Measurements from ENCODE around the gene ASB18. TPM values are rescaled to one million over a fixed set of nuclear protein-coding genes. Genes with fewer than 3 reads are reported as not detected.

Gene ASB18
- total and polyA plus RNA-seq, 10 donors, result not detected

GRCh38 chr2:236161531-236161930, 102.7 kb downstream of the ASB18 start:
- WGBS, 5 donors, result 62 to 73% (median 67%) methylated on average over 9 to 12 of the region's 12 CpGs
- Histone ChIP-seq H3K36me3 (no peaks in the 10 kb centered on the region), H3K27me3 (replicated peaks in 1 of 7) (peaks cover 9 to 100% (median 82%) of the 10 kb centered on the region in 7 donors), H3K9me3 (no peaks in the 10 kb centered on the region), H3K27ac (no peak overlapping the region), H3K4me3 (no peak overlapping the region), H3K4me1 (peaks cover 10 to 51% (median 33%) of the 10 kb centered on the region in 6 donors)
- TF ChIP-seq POLR2AphosphoS5 (IDR thresholded peaks at IDR 0.05) (no peak), POLR2A (IDR thresholded peaks at IDR 0.05) (no peak)
- TF ChIP-seq, protein P1, sequence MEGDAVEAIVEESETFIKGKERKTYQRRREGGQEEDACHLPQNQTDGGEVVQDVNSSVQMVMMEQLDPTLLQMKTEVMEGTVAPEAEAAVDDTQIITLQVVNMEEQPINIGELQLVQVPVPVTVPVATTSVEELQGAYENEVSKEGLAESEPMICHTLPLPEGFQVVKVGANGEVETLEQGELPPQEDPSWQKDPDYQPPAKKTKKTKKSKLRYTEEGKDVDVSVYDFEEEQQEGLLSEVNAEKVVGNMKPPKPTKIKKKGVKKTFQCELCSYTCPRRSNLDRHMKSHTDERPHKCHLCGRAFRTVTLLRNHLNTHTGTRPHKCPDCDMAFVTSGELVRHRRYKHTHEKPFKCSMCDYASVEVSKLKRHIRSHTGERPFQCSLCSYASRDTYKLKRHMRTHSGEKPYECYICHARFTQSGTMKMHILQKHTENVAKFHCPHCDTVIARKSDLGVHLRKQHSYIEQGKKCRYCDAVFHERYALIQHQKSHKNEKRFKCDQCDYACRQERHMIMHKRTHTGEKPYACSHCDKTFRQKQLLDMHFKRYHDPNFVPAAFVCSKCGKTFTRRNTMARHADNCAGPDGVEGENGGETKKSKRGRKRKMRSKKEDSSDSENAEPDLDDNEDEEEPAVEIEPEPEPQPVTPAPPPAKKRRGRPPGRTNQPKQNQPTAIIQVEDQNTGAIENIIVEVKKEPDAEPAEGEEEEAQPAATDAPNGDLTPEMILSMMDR (IDR thresholded peaks at IDR 0.05 in 8 of 11, conservative IDR thresholded peaks at IDR 0.05 in 3 of 11), result no peak
- intact Hi-C loops (cut with DNase I; ENCODE audit: low total_unique reads), result no loop called here
- DNase-seq, result peak; percentile 58

DNA sequence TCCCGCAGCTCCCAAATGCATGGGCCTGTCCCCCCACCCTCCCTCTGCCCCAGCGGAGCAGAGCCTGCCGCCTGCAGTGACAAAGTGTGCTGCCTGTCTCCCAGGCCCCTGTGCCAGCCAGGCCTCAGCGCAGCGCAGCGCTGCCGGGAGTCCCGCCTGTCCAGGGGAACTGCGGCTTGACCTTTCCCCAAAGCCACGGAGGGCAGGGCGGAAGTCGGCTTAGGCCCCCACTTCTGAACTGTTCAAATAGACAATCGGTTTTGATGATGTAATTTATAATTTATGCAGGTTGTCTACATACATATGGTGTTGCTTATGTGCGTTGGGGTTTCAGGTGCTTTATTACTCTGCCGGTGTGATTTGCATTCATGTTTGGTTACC, 103.1 kb downstream of the ASB18 start:
- WGBS, 5 donors, result 27 to 56% (median 37%) methylated on average over 9 to 15 of the region's 15 CpGs
- H3K4me1 ChIP-seq, result peaks cover 8 to 46% (median 29%) of the 10 kb centered on the region in 6 donors
- H3K9me3 ChIP-seq, result no peaks in the 10 kb centered on the region
- intact Hi-C loops (cut with DNase I; ENCODE audit: low total_unique reads), result no loop called here
- H3K27me3 ChIP-seq (replicated peaks in 1 of 7), result peaks cover 9 to 100% (median 77%) of the 10 kb centered on the region in 7 donors
- no peaks in the 10 kb centered on the region for H3K36me3 ChIP-seq
- no peak overlapping the region for H3K27ac ChIP-seq
- no peak overlapping the region for H3K4me3 ChIP-seq
- no peak for TF ChIP-seq POLR2A (IDR thresholded peaks at IDR 0.05)
- TF ChIP-seq POLR2AphosphoS5 (IDR thresholded peaks at IDR 0.05), result no peak
- TF ChIP-seq, protein P1 (IDR thresholded peaks at IDR 0.05 in 8 of 11, conservative IDR thresholded peaks at IDR 0.05 in 3 of 11), result no peak
- DNase-seq, result no peak

DNA sequence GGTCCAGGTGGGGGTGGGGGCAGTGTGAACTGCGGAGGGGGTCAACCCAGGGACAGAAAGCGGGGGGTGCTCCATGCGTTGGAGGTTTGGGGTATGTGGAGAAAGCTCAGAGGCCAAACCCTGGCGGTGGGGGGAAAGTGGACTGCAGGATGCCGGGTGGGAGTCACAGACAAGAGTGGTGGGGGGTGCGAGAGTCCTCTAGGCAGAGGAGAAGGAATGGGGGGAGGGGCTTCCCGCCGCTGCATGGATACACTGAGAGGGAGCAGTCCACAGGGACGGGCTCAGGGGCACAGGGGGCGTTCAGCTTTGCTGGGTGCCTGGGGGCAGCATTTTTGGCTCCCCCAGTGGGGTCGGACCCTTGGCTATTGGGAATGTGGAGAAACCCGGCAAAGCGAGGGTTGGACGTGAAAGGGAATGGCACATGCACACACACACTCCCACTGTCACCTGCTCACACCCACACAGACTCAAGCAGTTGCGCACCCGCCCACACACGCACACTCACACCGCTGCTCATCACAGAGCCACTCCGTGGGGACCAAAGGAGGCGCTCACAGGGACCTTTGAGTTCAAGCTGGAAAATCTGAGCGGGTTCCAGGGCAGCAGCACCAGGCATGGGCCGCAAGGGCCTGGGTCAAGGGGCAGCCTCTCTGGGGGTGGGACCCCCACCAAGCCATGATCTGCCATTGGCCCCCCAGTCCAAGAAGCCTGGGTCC, 103.7 kb downstream of the ASB18 start:
- no peak overlapping the region for H3K27ac ChIP-seq
- H3K4me1 ChIP-seq, result peaks cover 6 to 41% (median 27%) of the 10 kb centered on the region in 6 donors
- no peaks in the 10 kb centered on the region for H3K36me3 ChIP-seq
- H3K27me3 ChIP-seq (replicated peaks in 1 of 7), result peaks cover 4 to 100% (median 72%) of the 10 kb centered on the region in 7 donors
- no peaks in the 10 kb centered on the region for H3K9me3 ChIP-seq
- no peak for TF ChIP-seq POLR2AphosphoS5 (IDR thresholded peaks at IDR 0.05)
- TF ChIP-seq, protein P1 (IDR thresholded peaks at IDR 0.05 in 8 of 11, conservative IDR thresholded peaks at IDR 0.05 in 3 of 11), result no peak
- TF ChIP-seq POLR2A (IDR thresholded peaks at IDR 0.05), result no peak
- DNase-seq, result peak; percentile 66
- intact Hi-C loops (cut with DNase I; ENCODE audit: low total_unique reads), result no loop called here
- H3K4me3 ChIP-seq, result no peak overlapping the region
- WGBS, 5 donors, result 19 to 36% (median 25%) methylated on average over 21 to 22 of the region's 22 CpGs

DNA sequence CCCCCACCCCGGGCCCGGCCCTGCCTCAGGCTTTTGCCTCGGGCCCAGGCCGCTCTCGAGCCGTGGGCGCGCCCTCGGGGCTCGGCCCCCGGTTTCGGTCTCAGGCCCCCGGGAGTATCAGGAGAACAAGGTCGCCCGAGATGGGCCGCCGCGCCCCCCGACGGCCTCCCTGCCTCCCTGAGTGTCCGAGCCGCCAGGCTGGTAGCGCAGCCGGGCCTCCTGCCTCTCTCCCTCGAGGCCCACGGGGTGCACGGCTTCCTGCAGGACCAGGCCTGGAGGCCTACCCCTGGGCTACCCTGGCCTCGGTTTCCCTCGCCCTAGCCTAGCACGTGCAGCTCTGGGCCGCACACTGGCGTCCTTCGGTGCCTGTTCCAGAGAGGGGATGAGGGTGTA, 104.4 kb downstream of the ASB18 start:
- TF ChIP-seq, protein P1 (IDR thresholded peaks at IDR 0.05 in 8 of 11, conservative IDR thresholded peaks at IDR 0.05 in 3 of 11), result no peak
- no peak for TF ChIP-seq POLR2AphosphoS5 (IDR thresholded peaks at IDR 0.05)
- TF ChIP-seq POLR2A (IDR thresholded peaks at IDR 0.05), result no peak
- Histone ChIP-seq H3K27me3 (replicated peaks in 1 of 7) (peaks cover 4 to 95% (median 64%) of the 10 kb centered on the region in 7 donors), H3K36me3 (no peaks in the 10 kb centered on the region), H3K4me3 (no peak overlapping the region), H3K27ac (no peak overlapping the region), H3K9me3 (no peaks in the 10 kb centered on the region), H3K4me1 (peaks cover 6 to 34% (median 25%) of the 10 kb centered on the region in 6 donors)
- peak; percentile 70 for DNase-seq
- intact Hi-C loops (cut with DNase I; ENCODE audit: low total_unique reads), result no loop called here
- 7 to 20% (median 11%) methylated on average over 1 to 33 of the region's 33 CpGs for WGBS, 5 donors
